ENCODE measurements around the gene EMC8. TPM values are rescaled to one million over a fixed set of nuclear protein-coding genes. Genes with fewer than 3 reads are reported as not detected.

The EMC8 gene
- total RNA-seq, 1 donor from 2014 or later = 41.8 TPM

GRCh38 chr16:85759631-85760419 lies 39.5 kb downstream of the EMC8 start:
- intact Hi-C loops (cut with micrococcal nuclease) = no loop called here

GRCh38 chr16:85759136-85759535 lies 40.2 kb downstream of the EMC8 start:
- intact Hi-C loops (cut with micrococcal nuclease) = no loop called here

- intact Hi-C loops (cut with micrococcal nuclease) = no loop called here
Observed at GRCh38 chr16:85757341-85757822, 42.0 kb downstream of the EMC8 start.

GRCh38 chr16:85755929-85756768 lies 43.2 kb downstream of the EMC8 start:
- intact Hi-C loops (cut with micrococcal nuclease) = no loop called here

- intact Hi-C loops (cut with micrococcal nuclease) = no loop called here
Observed at GRCh38 chr16:85754413-85754812, 44.9 kb downstream of the EMC8 start.

GRCh38 chr16:85753976-85754375 lies 45.4 kb downstream of the EMC8 start:
- intact Hi-C loops (cut with micrococcal nuclease) = no loop called here

- intact Hi-C loops (cut with micrococcal nuclease) = no loop called here
Observed at GRCh38 chr16:85753559-85753958, 45.8 kb downstream of the EMC8 start.

GRCh38 chr16:85752511-85753420 lies 46.6 kb downstream of the EMC8 start:
- intact Hi-C loops (cut with micrococcal nuclease) = no loop called here

GRCh38 chr16:85751698-85752501 lies 47.4 kb downstream of the EMC8 start:
- intact Hi-C loops (cut with micrococcal nuclease) = no loop called here

- intact Hi-C loops (cut with micrococcal nuclease) = no loop called here
Observed at GRCh38 chr16:85750827-85751697, 48.3 kb downstream of the EMC8 start, which contains the start of gene C16orf74. C16orf74 (minus strand) TSS chr16:85751096; CDS start chr16:85735217, 15,879 bp downstream.

GRCh38 chr16:85750146-85750826 lies 49.1 kb downstream of the EMC8 start:
- intact Hi-C loops (cut with micrococcal nuclease) = no loop called here

- intact Hi-C loops (cut with micrococcal nuclease) = no loop called here
Observed at GRCh38 chr16:85749771-85750145, 49.6 kb downstream of the EMC8 start.

GRCh38 chr16:85746460-85747215 lies 52.7 kb downstream of the EMC8 start:
- intact Hi-C loops (cut with micrococcal nuclease) = no loop called here

GRCh38 chr16:85738923-85739715 lies 60.2 kb downstream of the EMC8 start:
- intact Hi-C loops (cut with micrococcal nuclease) = no loop called here

- intact Hi-C loops (cut with micrococcal nuclease) = no loop called here
Observed at GRCh38 chr16:85736921-85737320, 62.4 kb downstream of the EMC8 start.

- intact Hi-C loops (cut with micrococcal nuclease) = no loop called here
Observed at GRCh38 chr16:85735946-85736345, 63.4 kb downstream of the EMC8 start.

- intact Hi-C loops (cut with micrococcal nuclease) = no loop called here
Observed at GRCh38 chr16:85735225-85735635, 64.1 kb downstream of the EMC8 start.
